ENCODE results near the gene PPFIA3. TPM values are rescaled to one million over a fixed set of nuclear protein-coding genes. Genes with fewer than 3 reads are reported as not detected.

The PPFIA3 gene
- total RNA-seq, 2 experiments from 2014 or later, result 3.9 to 5.1 TPM

DNA sequence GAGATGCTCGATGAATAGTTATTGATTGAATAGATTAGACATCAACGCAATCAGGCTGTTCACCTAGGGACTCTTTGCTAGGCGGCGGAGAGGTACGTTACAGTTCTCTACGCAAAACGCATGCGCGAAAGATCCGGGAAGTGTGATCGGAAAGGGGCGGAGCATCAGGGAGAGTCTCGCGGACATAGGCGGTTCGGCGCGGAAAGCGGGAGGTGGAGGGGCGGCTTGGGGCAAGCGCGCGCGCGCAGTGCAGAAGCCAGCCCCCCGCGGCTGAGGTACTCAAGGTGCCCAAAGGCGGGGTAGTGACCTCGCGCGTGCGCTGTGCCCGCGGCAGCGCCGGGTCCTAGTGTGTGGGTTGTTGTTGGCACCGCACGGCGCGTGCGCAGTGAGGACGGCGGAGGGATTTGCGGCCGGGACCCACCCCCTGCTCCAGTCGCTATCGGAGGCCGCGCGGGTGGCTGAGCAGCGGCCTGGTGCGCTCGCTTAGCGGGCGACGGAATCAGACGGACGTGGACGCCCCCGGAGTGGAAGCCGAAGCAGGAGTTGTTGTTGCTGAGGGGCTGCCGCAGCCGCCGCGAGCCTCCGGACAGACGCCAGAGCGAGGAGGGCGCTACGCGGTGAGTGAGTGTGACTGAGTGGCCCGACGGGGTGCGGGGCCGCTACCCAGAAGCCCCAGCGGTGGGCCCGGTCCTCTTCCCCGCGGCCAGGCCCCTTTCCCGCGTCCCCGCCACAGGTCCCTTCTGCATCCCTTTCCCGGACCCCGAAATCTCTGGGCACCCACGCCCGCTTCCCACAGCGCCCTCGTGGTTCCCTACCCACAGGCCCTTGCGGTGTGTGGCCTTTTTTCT, 34.1 kb upstream of the PPFIA3 start, which contains the start of gene SNRNP70:
Gene SNRNP70, plus strand, starts transcription at position 432 of the 848 bp plus-strand sequence. CDS start 964 bp downstream, outside the sequence.
- peak; percentile 99 for DNase-seq
- ChIA-PET POLR2A (interaction anchor here (1.1 to 2.4 kb wide), 3 partner anchors 10 to 29 kb away, joined by 5 to 10 read pairs (median 5); partner anchors contain the start of gene LIN7B), CTCF (interaction anchor here (1.5 to 3.9 kb wide), 3 partner anchors 10 to 21 kb away, joined by 4 to 52 read pairs (median 4); no protein-coding TSS in a partner anchor)
- H3K4me3 Mint-ChIP-seq, result peak within 1 kb of the TSS; percentile 99
- H3K36me3 Mint-ChIP-seq (ENCODE audit: low read depth), result peaks cover 35% of the 10 kb centered on the region
- no peak for TF ChIP-seq CTCF (IDR thresholded peaks at IDR 0.05)
- intact Hi-C loops (cut with micrococcal nuclease), result no loop called here
- no peaks in the 10 kb centered on the region for H3K27me3 Mint-ChIP-seq
- ATAC-seq, result peak; percentile 98
- H3K27ac Mint-ChIP-seq, result peak within 1 kb of the TSS; percentile 94
- H3K4me1 Mint-ChIP-seq (ENCODE audit: low read depth), result peaks cover 33% of the 10 kb centered on the region
- no peaks in the 10 kb centered on the region for H3K9me3 Mint-ChIP-seq

DNA sequence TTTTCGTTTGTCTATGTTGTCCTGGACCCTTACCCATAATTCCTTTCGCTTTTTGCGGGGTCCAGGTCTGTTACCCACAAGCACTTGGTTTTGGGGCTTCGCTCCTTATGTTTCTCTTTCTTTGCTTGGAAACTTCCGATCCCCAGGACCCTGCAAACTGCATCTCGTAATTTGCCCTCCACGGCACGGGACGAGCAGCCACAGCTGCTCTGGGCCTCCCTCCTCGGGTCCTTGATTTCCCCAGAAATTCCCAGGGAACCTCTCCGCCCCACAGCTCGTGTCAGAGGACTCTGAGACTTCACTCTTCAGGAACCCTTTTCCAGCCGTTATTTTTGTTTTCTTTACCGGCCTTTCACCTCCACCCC, 33.5 kb upstream of the PPFIA3 start:
- ChIA-PET CTCF (interaction anchor here (1.4 to 3.9 kb wide), 4 partner anchors 11 to 113 kb away, joined by 3 to 52 read pairs (median 4); no protein-coding TSS in a partner anchor), POLR2A (interaction anchor here (1.1 to 2.4 kb wide), 3 partner anchors 9 to 28 kb away, joined by 5 to 10 read pairs (median 5); partner anchors contain the start of gene LIN7B)
- H3K9me3 Mint-ChIP-seq, result no peaks in the 10 kb centered on the region
- peaks cover 39% of the 10 kb centered on the region for H3K36me3 Mint-ChIP-seq (ENCODE audit: low read depth)
- no peak for TF ChIP-seq CTCF (IDR thresholded peaks at IDR 0.05)
- H3K4me3 Mint-ChIP-seq, result peak overlapping the region; percentile 99
- ATAC-seq, result no peak
- peak overlapping the region; percentile 94 for H3K27ac Mint-ChIP-seq
- H3K27me3 Mint-ChIP-seq, result no peaks in the 10 kb centered on the region
- DNase-seq, result no peak
- intact Hi-C loops (cut with micrococcal nuclease), result no loop called here
- H3K4me1 Mint-ChIP-seq (ENCODE audit: low read depth), result peaks cover 37% of the 10 kb centered on the region

GRCh38 chr19:49086296-49086695, 33.0 kb upstream of the PPFIA3 start:
- intact Hi-C loops (cut with micrococcal nuclease), result no loop called here
- peaks cover 42% of the 10 kb centered on the region for H3K36me3 Mint-ChIP-seq (ENCODE audit: low read depth)
- CTCF ChIA-PET, result interaction anchor here (0.7 to 3.9 kb wide), 6 partner anchors 11 to 215 kb away, joined by 3 to 52 read pairs (median 4); no protein-coding TSS in a partner anchor

DNA sequence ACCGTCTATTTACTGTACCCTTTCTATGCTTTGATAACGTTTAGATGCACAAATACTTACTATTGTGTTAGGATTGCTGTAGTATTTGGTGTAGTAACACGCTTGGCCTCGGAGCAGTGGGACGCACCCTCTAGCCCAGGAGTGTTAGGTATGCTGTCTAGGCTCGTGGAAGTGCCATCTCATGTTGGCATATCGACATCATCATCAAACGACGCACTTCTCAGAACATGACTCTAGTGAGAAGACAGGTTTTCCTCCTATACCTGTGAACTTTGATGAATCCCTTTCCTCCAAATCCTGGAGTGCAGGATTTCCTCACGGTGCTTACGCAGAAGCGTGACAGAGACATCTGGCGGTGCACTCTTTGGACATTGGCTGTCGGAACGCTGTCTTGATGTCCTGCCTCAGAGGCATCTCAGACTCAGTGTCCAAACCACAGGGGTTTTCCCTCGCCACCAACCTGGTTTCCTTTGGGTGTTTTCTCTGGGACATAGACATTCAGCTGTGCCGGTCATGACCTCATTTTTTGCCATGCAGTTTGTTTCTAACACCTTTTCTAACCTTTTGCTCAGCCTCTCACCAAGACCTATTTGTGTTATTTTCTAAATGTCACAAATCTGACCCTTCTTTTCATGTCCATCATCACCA, 27.8 kb upstream of the PPFIA3 start:
- intact Hi-C loops (cut with micrococcal nuclease), result no loop called here

More at GRCh38 chr19:49086296-49086695, 33.0 kb upstream of the PPFIA3 start:
- ATAC-seq, result no peak
- POLR2A ChIA-PET, result interaction anchor here (0.7 to 2.4 kb wide), 5 partner anchors 9 to 27 kb away, joined by 3 to 10 read pairs (median 5); partner anchors contain the start of gene LIN7B
- Mint-ChIP-seq H3K27me3 (no peaks in the 10 kb centered on the region), H3K4me1 (ENCODE audit: low read depth) (peaks cover 40% of the 10 kb centered on the region), H3K9me3 (no peaks in the 10 kb centered on the region), H3K27ac (peak overlapping the region; percentile 94), H3K4me3 (peak overlapping the region; percentile 99)
- DNase-seq, result no peak
- TF ChIP-seq CTCF (IDR thresholded peaks at IDR 0.05), result no peak

More for the DNA sequence above, 27.8 kb upstream of the PPFIA3 start:
- no peak for TF ChIP-seq CTCF (IDR thresholded peaks at IDR 0.05)
- ATAC-seq, result no peak
- POLR2A ChIA-PET, result interaction anchor here (1.5 kb wide), 1 partner anchor 92 kb away, joined by 5 read pairs; no protein-coding TSS in a partner anchor
- Mint-ChIP-seq H3K9me3 (no peaks in the 10 kb centered on the region), H3K36me3 (ENCODE audit: low read depth) (peaks cover 54% of the 10 kb centered on the region), H3K27ac (peak overlapping the region; percentile 68), H3K27me3 (no peaks in the 10 kb centered on the region), H3K4me1 (ENCODE audit: low read depth) (peaks cover 37% of the 10 kb centered on the region), H3K4me3 (no peak overlapping the region)
- CTCF ChIA-PET, result no interaction called here
- peak; percentile 31 for DNase-seq
